ENCODE measurements around the gene GALK2.

The GALK2 gene

GRCh38 chr15:49169880-49170597 lies at the start of gene GALK2:
Gene GALK2, plus strand, starts transcription at chr15:49170247. Its CDS starts 76 bp downstream, at chr15:49170323.
- peak; percentile 42 to 75 (median 54) for DNase-seq (ENCODE audit: low read depth in 4 of 4, low spot score in 1 of 4)

- no peak for DNase-seq (ENCODE audit: low read depth in 4 of 4, low spot score in 1 of 4)
Observed at GRCh38 chr15:49120832-49121231, 49.2 kb upstream of the GALK2 start.

- no peak for DNase-seq (ENCODE audit: low read depth in 4 of 4, low spot score in 1 of 4)
Observed at GRCh38 chr15:49121901-49122300, 48.1 kb upstream of the GALK2 start.

GRCh38 chr15:49122541-49123062 lies 47.4 kb upstream of the GALK2 start:
- DNase-seq (ENCODE audit: low read depth in 4 of 4, low spot score in 1 of 4) = no peak

- no peak for DNase-seq (ENCODE audit: low read depth in 4 of 4, low spot score in 1 of 4)
Observed at GRCh38 chr15:49124371-49124770, 45.7 kb upstream of the GALK2 start.

GRCh38 chr15:49131403-49131802 lies 38.6 kb upstream of the GALK2 start:
- DNase-seq (ENCODE audit: low read depth in 4 of 4, low spot score in 1 of 4) = no peak

- DNase-seq (ENCODE audit: low read depth in 4 of 4, low spot score in 1 of 4) = no peak
Observed at GRCh38 chr15:49134683-49135341, 35.2 kb upstream of the GALK2 start.

- no peak for DNase-seq (ENCODE audit: low read depth in 4 of 4, low spot score in 1 of 4)
Observed at GRCh38 chr15:49135342-49135857, 34.6 kb upstream of the GALK2 start.

- no peak for DNase-seq (ENCODE audit: low read depth in 4 of 4, low spot score in 1 of 4)
Observed at GRCh38 chr15:49135911-49136310, 34.1 kb upstream of the GALK2 start.

- DNase-seq (ENCODE audit: low read depth in 4 of 4, low spot score in 1 of 4) = no peak
Observed at GRCh38 chr15:49137861-49138260, 32.2 kb upstream of the GALK2 start.

GRCh38 chr15:49145651-49146609 lies 24.1 kb upstream of the GALK2 start:
- peak in 1 of 4 experiments; percentile 4 for DNase-seq (ENCODE audit: low read depth in 4 of 4, low spot score in 1 of 4)

GRCh38 chr15:49148298-49148697 lies 21.7 kb upstream of the GALK2 start:
- no peak for DNase-seq (ENCODE audit: low read depth in 4 of 4, low spot score in 1 of 4)

- no peak for DNase-seq (ENCODE audit: low read depth in 4 of 4, low spot score in 1 of 4)
Observed at GRCh38 chr15:49148727-49149126, 21.3 kb upstream of the GALK2 start.

GRCh38 chr15:49151831-49152230 lies 18.2 kb upstream of the GALK2 start:
- DNase-seq (ENCODE audit: low read depth in 4 of 4, low spot score in 1 of 4) = no peak

GRCh38 chr15:49152552-49153312 lies 17.3 kb upstream of the GALK2 start:
- no peak for DNase-seq (ENCODE audit: low read depth in 4 of 4, low spot score in 1 of 4)

GRCh38 chr15:49154359-49154758 lies 15.7 kb upstream of the GALK2 start:
- no peak for DNase-seq (ENCODE audit: low read depth in 4 of 4, low spot score in 1 of 4)

- DNase-seq (ENCODE audit: low read depth in 4 of 4, low spot score in 1 of 4) = no peak
Observed at GRCh38 chr15:49154799-49155109, 15.3 kb upstream of the GALK2 start.

- DNase-seq (ENCODE audit: low read depth in 4 of 4, low spot score in 1 of 4) = peak; percentile 81 to 85 (median 83)
Observed at GRCh38 chr15:49155110-49155833, 14.8 kb upstream of the GALK2 start, which contains the start of gene COPS2. Gene COPS2, minus strand, starts transcription at chr15:49155599. Its CDS starts 21 bp downstream, at chr15:49155578.

GRCh38 chr15:49155834-49156627 lies 14.0 kb upstream of the GALK2 start:
- no peak for DNase-seq (ENCODE audit: low read depth in 4 of 4, low spot score in 1 of 4)
